Motor neuron (in vitro differentiated cells): ENCODE measurements around the gene DPYD. TPM values are rescaled to one million over a fixed set of nuclear protein-coding genes. Genes with fewer than 3 reads are reported as not detected.
A peak's percentile ranks its signal among the peaks of the same experiment; 100 is the strongest.

Experiments used
- ATAC-seq, 8 experiments: fragments of 200-7000 bp; cut with Tn5 transposase; replicated peaks in 6 of 8; 2 replicates each; pipeline ENCODE4 v1.8.0; 2021; ENCODE audit warnings: mild to moderate bottlenecking in 8 of 8, moderate library complexity in 8 of 8
- H3K27ac ChIP-seq, 2 donors: fragments of 250-450 bp; sonication (Bioruptor Pico); 2 replicates each; pipeline ENCODE4 v1.9.0; 2021; ENCODE audit warnings: antibody characterized with exemption in 2 of 2, mild to moderate bottlenecking in 2 of 2, moderate library complexity in 1 of 2
- H3K4me1 ChIP-seq, 2 donors: fragments of 250-450 bp; sonication (Bioruptor Pico); replicated peaks in 1 of 2; 2 replicates each; pipeline ENCODE4 v1.6.1; 2021; ENCODE audit warnings: antibody characterized with exemption in 2 of 2, mild to moderate bottlenecking in 2 of 2, moderate library complexity in 1 of 2
- H3K4me3 ChIP-seq, 5 donors: fragments of 250-450 bp; sonication (Bioruptor Pico); 2 replicates each; pipeline ENCODE4 v1.9.0; 2021; ENCODE audit warnings: antibody characterized with exemption in 5 of 5, mild to moderate bottlenecking in 5 of 5, moderate library complexity in 4 of 5
- WGBS, 10 experiments: fragments of 450-650 bp; shearing (Covaris generic); methylation state at CpG; one replicate each; pipeline ENCODE4 v1.0.0; 2022; 5-methylcytosine and 5-hydroxymethylcytosine counted together
- in situ Hi-C, 9 experiments: fragments of 400-800 bp; cut with MboI; loops; one replicate each; pipeline ENCODE4 v1.15.0; 2021; ENCODE audit warnings: low sequenced_read_pairs in 9 of 9, low pct_unique_long_range_greater_than_20kb in 2 of 9; ENCODE audit not compliant: unreplicated experiment in 9 of 9
- total RNA-seq, 8 experiments: library from RNA; unstranded; fragments of 300-600 nt; gene quantifications; 2 replicates each; pipeline versions ENCODE4 v1.2.3 to v1.2.4, GENCODE V29; 2022

DPYD gene
- total RNA-seq, 8 experiments from 2014 or later, result 7.4 to 37.1 (median 14.2) TPM

DNA sequence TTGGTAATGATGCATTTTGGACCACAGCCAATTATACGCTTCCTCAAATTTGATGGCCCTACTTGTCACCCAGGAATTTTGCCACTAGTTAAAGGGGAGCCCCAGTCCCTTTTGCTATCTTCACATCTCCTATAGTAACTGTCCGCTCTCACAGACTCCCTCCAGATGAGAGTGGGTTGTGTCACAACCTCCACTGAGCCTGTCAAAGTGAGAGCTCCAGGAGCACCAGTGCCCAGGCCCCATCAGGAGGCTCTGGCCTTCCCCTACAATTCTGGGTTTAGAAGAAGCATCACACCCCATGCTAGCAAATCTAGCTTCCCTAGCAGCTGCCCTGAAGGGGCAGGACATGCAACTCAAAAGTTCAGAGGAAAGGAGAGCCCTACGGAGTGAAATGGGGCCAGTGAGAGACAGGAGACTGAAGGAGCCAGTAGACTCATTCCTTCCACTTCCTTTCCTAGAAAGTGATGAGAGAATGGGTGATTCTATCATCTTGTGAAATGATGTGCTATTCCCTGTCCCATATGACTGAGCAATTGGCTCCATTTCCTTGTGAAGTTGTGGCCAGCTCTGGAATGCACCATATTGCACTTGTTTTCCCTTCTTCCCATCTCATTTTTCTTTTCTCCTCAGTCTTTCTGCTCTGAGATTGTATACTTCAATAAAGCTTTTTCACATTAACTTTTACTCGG, 541.3 kb downstream of the DPYD start:
- WGBS, 10 experiments, result 67 to 100% (median 89%) methylated on average over 2 to 4 of the region's 4 CpGs
- in situ Hi-C loops, result no loop called here
- no peak for ATAC-seq

DNA sequence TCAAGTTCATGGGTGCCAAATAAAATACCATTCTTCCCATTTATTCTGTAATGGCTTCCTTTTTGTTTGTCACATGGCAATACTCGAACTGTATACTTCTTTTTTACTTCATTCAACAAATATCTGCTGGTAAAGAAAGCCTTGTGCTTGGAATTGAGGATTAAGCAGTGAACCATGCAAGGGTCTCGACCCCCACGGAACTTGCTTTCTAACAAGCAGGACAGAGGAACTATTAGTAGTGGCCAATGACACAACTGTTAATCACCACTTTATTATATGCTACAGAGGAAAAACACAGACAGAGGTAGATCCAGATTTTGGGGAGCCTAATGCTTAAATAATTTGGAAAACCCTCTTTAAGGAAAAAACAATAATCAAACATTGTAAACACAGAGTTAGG, 542.2 kb downstream of the DPYD start:
- Histone ChIP-seq H3K27ac (no peak overlapping the region), H3K4me1 (peaks cover 0 to 4% of the 10 kb centered on the region in 2 donors), H3K4me3 (no peak overlapping the region)
- ATAC-seq, result no peak
- in situ Hi-C loops, result no loop called here
- WGBS, 10 experiments, result 43 to 100% (median 79%) methylated on average over 1 to 3 of the region's 3 CpGs

More for the DNA sequence above, 541.3 kb downstream of the DPYD start:
- Histone ChIP-seq H3K4me1 (peaks cover 0 to 4% of the 10 kb centered on the region in 2 donors), H3K4me3 (no peak overlapping the region), H3K27ac (no peak overlapping the region)

DNA sequence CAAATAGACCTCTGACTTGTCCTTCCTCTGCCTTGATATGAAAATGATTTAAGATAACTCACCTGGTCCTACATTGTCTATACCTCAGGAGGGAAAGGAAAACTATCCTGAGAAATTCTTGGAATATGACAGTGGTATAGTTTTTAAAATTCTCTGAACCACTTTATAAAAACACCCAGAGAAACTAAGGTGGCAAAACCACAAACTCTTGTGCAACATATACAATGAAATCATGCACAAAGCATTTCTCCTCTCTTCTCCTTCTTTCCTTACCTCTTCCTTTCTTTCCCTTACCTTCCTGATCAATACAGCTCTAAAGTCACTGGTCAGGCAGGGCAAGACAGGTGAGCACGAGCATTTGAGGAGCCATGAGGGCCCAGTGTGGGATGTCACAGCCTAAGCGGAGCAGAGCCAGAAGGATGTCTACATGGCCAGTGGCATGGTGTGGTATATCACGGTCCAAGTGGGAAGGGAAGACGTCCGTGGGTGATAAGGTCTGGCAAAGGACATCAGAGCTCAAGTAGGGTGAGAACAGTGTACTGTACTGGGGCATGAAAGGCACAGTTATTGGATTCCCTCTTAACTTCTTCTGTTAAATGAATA, 543.3 kb downstream of the DPYD start:
- Histone ChIP-seq H3K27ac (no peak overlapping the region), H3K4me1 (peaks cover 0 to 4% of the 10 kb centered on the region in 2 donors), H3K4me3 (no peak overlapping the region)
- in situ Hi-C loops, result no loop called here
- no peak for ATAC-seq
- WGBS, 10 experiments, result 67 to 100% (median 83%) methylated on average over 1 to 5 of the region's 5 CpGs; no CpG with 5 or more reads in 2 of the 10 experiments

DNA sequence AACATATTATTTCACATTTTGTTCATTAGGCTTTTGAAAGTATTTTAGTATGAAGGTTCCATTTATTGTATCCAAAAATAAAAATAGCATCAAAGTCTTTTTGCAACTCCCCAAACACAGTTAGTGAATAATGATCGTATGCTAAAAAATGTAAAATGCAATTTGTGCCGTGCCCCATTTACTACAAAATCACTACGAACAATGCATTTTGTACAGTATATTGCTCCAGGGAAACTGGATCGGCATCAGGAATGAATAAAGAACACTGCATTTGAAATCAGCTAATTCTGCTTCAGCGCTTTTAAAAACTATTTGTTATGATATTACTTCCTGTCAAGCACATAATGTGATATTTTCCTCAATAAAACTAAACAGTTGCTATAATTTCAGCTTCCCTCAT, 547.8 kb downstream of the DPYD start:
- peak in 3 of 8 experiments; percentile 76 to 78 (median 77) for ATAC-seq
- Histone ChIP-seq H3K4me1 (no peaks in the 10 kb centered on the region), H3K27ac (no peak overlapping the region), H3K4me3 (no peak overlapping the region)
- WGBS, 10 experiments, result 0 to 100% (median 83%) methylated on average over 2 to 5 of the region's 5 CpGs
- in situ Hi-C loops, result no loop called here

DNA sequence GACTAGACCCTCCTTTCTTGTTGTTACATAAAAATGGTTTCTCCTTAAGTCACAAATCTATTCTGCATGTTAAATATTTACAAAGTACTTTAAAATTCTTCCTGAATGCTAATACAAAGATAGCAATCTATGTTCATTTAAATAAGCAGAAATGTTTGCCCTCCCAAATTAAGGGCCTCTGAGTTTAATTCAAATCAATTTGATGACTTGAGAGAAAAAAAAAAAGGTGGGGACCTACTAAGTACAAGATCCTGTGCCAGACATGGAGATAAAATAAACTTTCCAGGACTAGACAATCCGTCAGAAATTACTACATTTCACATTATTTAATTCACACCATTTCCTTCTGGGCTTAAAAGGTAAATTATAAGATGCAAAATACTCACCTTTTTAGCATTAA, 548.3 kb downstream of the DPYD start:
- 0 to 100% (median 75%) methylated on average over 1 of the region's 1 CpG; no CpG with 5 or more reads in 1 of the 10 experiments for WGBS, 10 experiments
- H3K4me1 ChIP-seq, result no peaks in the 10 kb centered on the region
- in situ Hi-C loops, result no loop called here
- no peak overlapping the region for H3K27ac ChIP-seq
- peak in 3 of 8 experiments; percentile 55 to 72 (median 72) for ATAC-seq
- no peak overlapping the region for H3K4me3 ChIP-seq

DNA sequence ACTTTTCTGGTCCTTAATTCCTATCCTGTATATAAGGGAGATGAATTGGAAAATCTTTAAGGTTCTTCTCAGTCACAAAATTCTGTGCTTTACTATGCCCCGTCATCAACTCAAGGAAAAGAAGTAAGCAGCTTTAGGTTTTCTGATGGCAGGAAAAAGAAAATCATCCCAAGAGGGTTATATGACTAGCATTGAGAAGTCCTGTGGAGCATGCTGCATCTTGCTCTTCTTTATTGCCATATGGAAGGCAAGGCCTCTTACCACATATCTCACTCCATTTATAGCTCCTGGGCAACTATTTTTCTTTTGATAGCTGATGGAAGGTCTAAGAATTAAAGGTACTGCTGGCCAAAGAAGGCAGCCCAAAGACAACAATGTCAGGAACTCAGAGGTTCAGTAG, 552.5 kb downstream of the DPYD start:
- in situ Hi-C loops, result no loop called here
- no peak for ATAC-seq
- H3K27ac ChIP-seq, result no peak overlapping the region
- H3K4me3 ChIP-seq, result no peak overlapping the region
- H3K4me1 ChIP-seq, result no peaks in the 10 kb centered on the region
- 43 to 100% (median 100%) methylated on average over 1 of the region's 1 CpG; no CpG with 5 or more reads in 3 of the 10 experiments for WGBS, 10 experiments

DNA sequence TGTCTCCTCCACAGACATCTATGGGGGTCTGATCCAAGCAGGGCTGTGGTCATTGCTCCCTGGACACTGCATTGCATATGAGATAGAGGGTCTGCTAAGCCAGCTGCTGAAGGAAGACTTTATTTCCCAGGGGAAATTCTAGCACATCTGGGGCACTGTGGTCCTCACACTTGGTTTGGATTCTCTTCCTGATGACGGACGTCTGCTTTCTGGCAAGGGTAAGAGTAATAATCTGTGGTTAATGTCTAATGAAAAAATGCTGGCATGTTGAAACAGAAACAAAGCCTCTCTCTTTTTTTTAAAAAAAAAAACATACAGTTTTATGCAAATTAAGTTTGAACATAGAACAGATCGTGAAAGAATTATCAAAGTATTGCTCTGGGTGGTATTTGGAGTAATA, 553.9 kb downstream of the DPYD start:
- Histone ChIP-seq H3K4me1 (no peaks in the 10 kb centered on the region), H3K27ac (no peak overlapping the region), H3K4me3 (no peak overlapping the region)
- in situ Hi-C loops, result no loop called here
- ATAC-seq, result no peak
- WGBS, 10 experiments, result 20 to 88% (median 69%) methylated on average over 1 to 3 of the region's 3 CpGs

DNA sequence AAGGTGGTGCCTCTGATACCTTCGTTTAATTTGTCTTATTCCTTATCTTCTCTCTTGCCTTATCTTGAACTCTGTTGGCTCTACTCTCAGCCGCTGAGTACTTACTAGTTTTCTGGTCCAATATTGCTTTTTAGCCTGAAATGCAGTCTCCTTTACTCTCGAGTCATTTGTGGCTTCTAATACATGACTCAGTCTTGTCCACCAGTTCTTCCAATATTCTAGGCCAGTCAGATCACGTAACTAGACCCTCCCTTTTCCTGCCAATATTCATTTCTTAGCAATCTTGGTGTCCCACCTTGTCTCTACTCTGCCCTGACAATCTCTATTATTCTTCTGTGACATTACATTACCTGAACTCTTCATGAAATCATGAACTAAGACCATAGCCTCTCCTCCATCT, 555.8 kb downstream of the DPYD start:
- Histone ChIP-seq H3K4me3 (no peak overlapping the region), H3K27ac (no peak overlapping the region), H3K4me1 (no peaks in the 10 kb centered on the region)
- in situ Hi-C loops, result no loop called here
- ATAC-seq, result peak in 2 of 8 experiments; percentile 25 to 30
- WGBS, 10 experiments, result 51 to 94% (median 89%) methylated on average over 3 to 4 of the region's 4 CpGs

DNA sequence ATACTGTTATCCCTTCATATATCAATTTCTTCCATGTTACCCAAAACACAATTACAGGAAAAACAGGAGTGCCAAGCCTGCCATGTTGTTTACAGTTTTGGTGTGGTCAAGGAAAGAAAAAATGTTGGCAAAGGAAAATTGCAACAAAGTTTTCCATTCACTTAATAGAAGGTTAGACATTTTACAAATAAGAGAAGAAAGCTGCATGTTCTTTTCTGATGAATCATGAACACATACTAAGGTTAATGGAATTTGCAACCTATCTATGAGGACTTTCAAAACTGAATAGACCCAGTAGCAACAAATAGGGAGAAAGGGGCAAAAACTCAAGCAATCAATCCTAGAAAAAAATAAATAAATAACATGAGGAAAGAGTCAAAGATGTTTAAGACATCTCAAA, 556.7 kb downstream of the DPYD start:
- in situ Hi-C loops, result no loop called here
- no peak for ATAC-seq
- Histone ChIP-seq H3K27ac (no peak overlapping the region), H3K4me1 (no peaks in the 10 kb centered on the region), H3K4me3 (no peak overlapping the region)

DNA sequence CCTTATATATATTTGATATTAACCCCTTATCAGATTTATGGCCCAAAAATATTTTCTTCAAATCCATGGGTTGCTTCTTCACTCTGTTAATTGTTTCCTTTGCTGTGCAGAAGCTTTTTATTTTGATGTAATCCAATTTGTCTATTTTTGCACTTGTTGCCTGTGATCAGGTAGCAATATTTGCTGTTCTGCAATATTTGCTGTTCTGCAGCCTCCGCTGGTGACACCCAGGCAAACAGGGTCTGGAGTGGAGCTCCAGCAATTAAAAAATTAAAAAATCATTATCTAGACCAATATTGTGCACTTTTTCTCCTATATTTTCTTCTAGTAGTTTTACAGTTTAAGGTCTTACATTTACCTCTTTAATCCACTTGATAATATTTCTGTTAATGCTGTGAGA, 564.5 kb downstream of the DPYD start:
- in situ Hi-C loops, result no loop called here
- no peak for ATAC-seq
- peaks cover 0 to 10% of the 10 kb centered on the region in 2 donors for H3K4me1 ChIP-seq
- no peak overlapping the region for H3K4me3 ChIP-seq
- H3K27ac ChIP-seq, result no peak overlapping the region
- 90 to 100% (median 100%) methylated on average over 1 of the region's 1 CpG; no CpG with 5 or more reads in 1 of the 10 experiments for WGBS, 10 experiments

DNA sequence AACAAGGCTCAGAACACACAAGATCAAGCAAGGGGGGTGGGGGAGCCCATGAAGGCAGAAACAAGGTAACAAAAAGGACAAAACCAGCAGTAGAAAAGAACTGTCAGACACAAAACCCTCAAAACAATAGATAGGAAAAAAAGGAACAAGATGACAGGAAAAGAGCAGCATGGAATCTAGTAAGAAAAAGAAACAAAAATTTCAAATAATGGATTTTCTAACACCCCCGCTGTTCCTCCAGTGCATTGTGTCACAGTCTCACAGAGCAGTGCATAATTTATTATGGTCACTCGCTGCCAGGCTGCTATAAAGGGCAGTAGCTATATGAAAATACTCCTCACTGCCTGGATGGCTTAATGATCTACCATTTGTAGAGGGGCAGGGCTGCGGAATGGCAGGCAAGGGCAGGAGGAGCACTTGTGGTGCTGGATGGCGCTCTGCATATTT, 567.9 kb downstream of the DPYD start:
- in situ Hi-C loops, result no loop called here
- peak in 5 of 8 experiments; percentile 90 to 100 (median 100) for ATAC-seq
- Histone ChIP-seq H3K4me3 (peak overlapping the region in 1 of 5 donors; percentile 1), H3K4me1 (peaks cover 4 to 15% of the 10 kb centered on the region in 2 donors), H3K27ac (peak overlapping the region; percentile 3 to 4)
- 0 to 89% (median 23%) methylated on average over 1 to 4 of the region's 4 CpGs for WGBS, 10 experiments

DNA sequence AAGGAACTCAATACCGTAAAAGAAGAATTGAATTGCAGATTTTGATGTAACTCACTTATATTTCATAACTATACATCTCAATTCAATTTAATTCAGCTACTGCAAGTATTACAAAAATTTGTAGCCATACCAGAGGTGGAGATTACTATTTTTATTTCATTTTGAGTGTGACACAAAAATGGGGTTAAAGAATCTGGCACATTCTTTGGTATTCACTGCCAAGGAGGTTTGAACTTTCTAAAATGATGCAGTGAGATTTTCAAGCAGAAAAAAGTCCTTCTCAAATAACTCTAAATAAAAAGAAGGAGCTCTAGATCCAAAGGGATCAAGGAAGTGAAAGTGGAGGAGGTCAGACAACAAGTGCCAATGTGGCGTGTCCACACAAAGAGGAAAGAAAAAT, 569.0 kb downstream of the DPYD start:
- no peak overlapping the region for H3K27ac ChIP-seq
- H3K4me1 ChIP-seq, result peaks cover 4 to 15% of the 10 kb centered on the region in 2 donors
- no peak overlapping the region for H3K4me3 ChIP-seq
- in situ Hi-C loops, result no loop called here
- no peak for ATAC-seq
- WGBS, 10 experiments, result 85 to 100% (median 96%) methylated on average over 1 to 2 of the region's 2 CpGs

DNA sequence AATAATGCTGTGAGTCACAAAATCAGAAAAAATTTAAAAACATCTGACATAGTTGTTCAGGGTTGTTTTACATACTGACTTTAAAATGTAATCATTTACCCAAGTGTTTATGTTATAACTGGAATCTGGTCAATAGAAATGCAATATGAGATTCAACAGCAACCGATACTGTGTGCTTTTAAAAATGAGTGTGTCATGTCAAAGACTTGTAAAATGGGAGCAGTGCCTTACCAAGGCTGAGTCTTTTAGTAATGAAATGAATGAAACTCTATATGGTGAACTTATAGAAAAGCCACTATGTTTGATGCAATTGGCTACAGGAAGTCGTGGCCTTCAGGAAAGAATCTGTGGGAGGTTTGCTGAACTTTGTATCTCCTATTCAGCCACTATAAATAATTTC, 570.2 kb downstream of the DPYD start:
- Histone ChIP-seq H3K4me3 (no peak overlapping the region), H3K4me1 (peaks cover 4 to 15% of the 10 kb centered on the region in 2 donors), H3K27ac (no peak overlapping the region)
- 39 to 100% (median 72%) methylated on average over 1 to 2 of the region's 2 CpGs; no CpG with 5 or more reads in 2 of the 10 experiments for WGBS, 10 experiments
- ATAC-seq, result no peak
- in situ Hi-C loops, result no loop called here

DNA sequence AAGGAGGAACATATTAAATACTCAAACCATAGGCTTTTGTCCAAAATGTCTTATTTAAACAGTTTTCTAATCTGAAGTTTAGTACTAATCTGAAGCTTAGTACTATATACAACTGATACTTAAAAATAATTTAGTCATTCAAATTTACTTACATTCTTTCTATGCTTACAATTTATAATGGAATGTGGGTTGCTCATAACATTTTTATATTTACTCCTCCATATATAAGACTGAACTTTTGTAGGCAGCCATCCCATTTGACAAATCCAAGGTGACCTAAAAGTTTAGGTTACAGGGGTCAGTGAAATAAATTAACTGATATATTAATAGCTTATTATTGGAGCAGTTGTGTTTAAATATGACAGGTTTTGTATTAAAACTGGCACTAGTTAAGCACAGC, 570.6 kb downstream of the DPYD start:
- ATAC-seq, result no peak
- in situ Hi-C loops, result no loop called here
- H3K4me3 ChIP-seq, result no peak overlapping the region
- H3K27ac ChIP-seq, result no peak overlapping the region
- H3K4me1 ChIP-seq, result peaks cover 4 to 15% of the 10 kb centered on the region in 2 donors
